Measurements from ENCODE around the gene CUTA. TPM values are rescaled to one million over a fixed set of nuclear protein-coding genes. Genes with fewer than 3 reads are reported as not detected.
A peak's percentile ranks its signal among the peaks of the same experiment; 100 is the strongest.

The CUTA gene
- total and polyA plus RNA-seq, 2 of the 13 experiments (the other 11 are each of a cell fraction or from before 2014, with no cell fraction given) = 170 to 180 TPM

GRCh38 chr6:33425668-33426577 is 8.0 kb upstream of the CUTA start (continued):
- TF ChIP-seq ZNF639 (CRISPR knock-in tag; conservative IDR thresholded peaks at IDR 0.05) = peak; percentile 96; the same call in 1 of the 2 replicates
- no peak for TF ChIP-seq ZFYVE20 (CRISPR knock-in tag; IDR thresholded peaks at IDR 0.05; ENCODE audit: borderline replicate concordance, low read depth)
- no peak for TF ChIP-seq ZNF841 (CRISPR knock-in tag; IDR thresholded peaks at IDR 0.05; ENCODE audit: borderline replicate concordance)
- no peak for TF ChIP-seq MXD1 (CRISPR knock-in tag; IDR thresholded peaks at IDR 0.05)
- no peak for TF ChIP-seq ZMAT5 (CRISPR knock-in tag; IDR thresholded peaks at IDR 0.05; ENCODE audit: borderline replicate concordance, low read depth)
- TF ChIP-seq ARID4A (CRISPR knock-in tag; IDR thresholded peaks at IDR 0.05; ENCODE audit: borderline replicate concordance) = peak; percentile 88
- no peak for TF ChIP-seq SMARCE1 (IDR thresholded peaks at IDR 0.05; ENCODE audit: borderline replicate concordance)
- TF ChIP-seq THRA (CRISPR knock-in tag; IDR thresholded peaks at IDR 0.05; ENCODE audit: borderline replicate concordance) = peak; percentile 53
- no peak for TF ChIP-seq ZNF460 (CRISPR knock-in tag; IDR thresholded peaks at IDR 0.05; ENCODE audit: borderline replicate concordance)
- TF ChIP-seq KLF9 (CRISPR knock-in tag; IDR thresholded peaks at IDR 0.05; ENCODE audit: low read depth) = 0 out of 2 replicates have a peak, but pooled peaks have one; percentile 19
- no peak for TF ChIP-seq CHD2 (IDR thresholded peaks at IDR 0.05; ENCODE audit: low read depth, low read length)
- TF ChIP-seq ZNF589 (CRISPR knock-in tag; conservative IDR thresholded peaks at IDR 0.05) = no peak; the same call in 1 of the 2 replicates
- no peak for TF ChIP-seq THYN1 (CRISPR knock-in tag; IDR thresholded peaks at IDR 0.05; ENCODE audit: borderline replicate concordance, low read depth)
- no peak for TF ChIP-seq RARG (CRISPR knock-in tag; IDR thresholded peaks at IDR 0.05; ENCODE audit: low read depth)
- TF ChIP-seq ARNTL (CRISPR knock-in tag; IDR thresholded peaks at IDR 0.05) = peak; percentile 47; the same call in 1 of the 2 replicates
- TF ChIP-seq ZNF275 (CRISPR knock-in tag; IDR thresholded peaks at IDR 0.05; ENCODE audit: borderline replicate concordance) = no peak
- TF ChIP-seq ZFX (CRISPR knock-in tag; IDR thresholded peaks at IDR 0.05; ENCODE audit: low read depth) = peak; percentile 69
- peak; percentile 41; the same call in 1 of the 2 replicates for TF ChIP-seq POGZ (CRISPR knock-in tag; IDR thresholded peaks at IDR 0.05)
- TF ChIP-seq BCL6 (CRISPR knock-in tag; IDR thresholded peaks at IDR 0.05) = no peak

All from HepG2 (cell line).